Ishikawa (cell line): ENCODE results near the gene MRPL21.

Experiments
- CREB1 ChIP-seq: IDR thresholded peaks from 2 replicates; pipeline ENCODE4 v1.6.1; 2012; ENCODE audit warnings: low read depth
- EP300 ChIP-seq: IDR thresholded peaks from 2 replicates; pipeline ENCODE4 v1.6.1; 2012; ENCODE audit warnings: borderline replicate concordance
- MAX ChIP-seq: IDR thresholded peaks from 2 replicates; pipeline ENCODE4 v1.6.1; 2012
- RAD21 ChIP-seq: IDR thresholded peaks from 2 replicates; pipeline ENCODE4 v1.6.1; 2012; ENCODE audit warnings: low read depth
- TAF1 ChIP-seq: IDR thresholded peaks from 2 replicates; pipeline ENCODE4 v1.6.1; 2012; ENCODE audit warnings: low read depth, mild to moderate bottlenecking
- TCF12 ChIP-seq: IDR thresholded peaks from 2 replicates; pipeline ENCODE4 v1.6.1; 2012; ENCODE audit warnings: low read depth
- TEAD4 ChIP-seq: IDR thresholded peaks from 2 replicates; pipeline ENCODE4 v1.6.1; 2012
- YY1 ChIP-seq: IDR thresholded peaks from 2 replicates; pipeline ENCODE4 v1.6.1; 2012; ENCODE audit warnings: low read depth
- TF ChIP-seq, protein P1 (sequence below): IDR thresholded peaks from 2 replicates; pipeline ENCODE4 v1.6.1; 2012; ENCODE audit warnings: low read depth, mild to moderate bottlenecking

GRCh38 chr11:68847395-68847794, 56.2 kb downstream of the MRPL21 start:
- no peak for TF ChIP-seq TAF1
- TF ChIP-seq MAX, result no peak
- TF ChIP-seq EP300, result no peak
- TF ChIP-seq TCF12, result no peak
- no peak for TF ChIP-seq CREB1
- no peak for TF ChIP-seq YY1
- TF ChIP-seq, protein P1, sequence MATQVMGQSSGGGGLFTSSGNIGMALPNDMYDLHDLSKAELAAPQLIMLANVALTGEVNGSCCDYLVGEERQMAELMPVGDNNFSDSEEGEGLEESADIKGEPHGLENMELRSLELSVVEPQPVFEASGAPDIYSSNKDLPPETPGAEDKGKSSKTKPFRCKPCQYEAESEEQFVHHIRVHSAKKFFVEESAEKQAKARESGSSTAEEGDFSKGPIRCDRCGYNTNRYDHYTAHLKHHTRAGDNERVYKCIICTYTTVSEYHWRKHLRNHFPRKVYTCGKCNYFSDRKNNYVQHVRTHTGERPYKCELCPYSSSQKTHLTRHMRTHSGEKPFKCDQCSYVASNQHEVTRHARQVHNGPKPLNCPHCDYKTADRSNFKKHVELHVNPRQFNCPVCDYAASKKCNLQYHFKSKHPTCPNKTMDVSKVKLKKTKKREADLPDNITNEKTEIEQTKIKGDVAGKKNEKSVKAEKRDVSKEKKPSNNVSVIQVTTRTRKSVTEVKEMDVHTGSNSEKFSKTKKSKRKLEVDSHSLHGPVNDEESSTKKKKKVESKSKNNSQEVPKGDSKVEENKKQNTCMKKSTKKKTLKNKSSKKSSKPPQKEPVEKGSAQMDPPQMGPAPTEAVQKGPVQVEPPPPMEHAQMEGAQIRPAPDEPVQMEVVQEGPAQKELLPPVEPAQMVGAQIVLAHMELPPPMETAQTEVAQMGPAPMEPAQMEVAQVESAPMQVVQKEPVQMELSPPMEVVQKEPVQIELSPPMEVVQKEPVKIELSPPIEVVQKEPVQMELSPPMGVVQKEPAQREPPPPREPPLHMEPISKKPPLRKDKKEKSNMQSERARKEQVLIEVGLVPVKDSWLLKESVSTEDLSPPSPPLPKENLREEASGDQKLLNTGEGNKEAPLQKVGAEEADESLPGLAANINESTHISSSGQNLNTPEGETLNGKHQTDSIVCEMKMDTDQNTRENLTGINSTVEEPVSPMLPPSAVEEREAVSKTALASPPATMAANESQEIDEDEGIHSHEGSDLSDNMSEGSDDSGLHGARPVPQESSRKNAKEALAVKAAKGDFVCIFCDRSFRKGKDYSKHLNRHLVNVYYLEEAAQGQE, result no peak
- no peak for TF ChIP-seq TEAD4
- TF ChIP-seq RAD21, result no peak
